Kidney capillary endothelial cell (primary cell): Measurements from ENCODE around the gene DMRTC2.
"Not testable (repeated sequence)": the region's sequence is repeated elsewhere in the genome, so short reads cannot be mapped to it uniquely, and the experiment has no call there.

ENCODE experiments used
- DNase-seq: peaks from one replicate; pipeline ENCODE4 v3.0.0-alpha.2; 2018; ENCODE audit warnings: low spot score

Gene DMRTC2

DNA sequence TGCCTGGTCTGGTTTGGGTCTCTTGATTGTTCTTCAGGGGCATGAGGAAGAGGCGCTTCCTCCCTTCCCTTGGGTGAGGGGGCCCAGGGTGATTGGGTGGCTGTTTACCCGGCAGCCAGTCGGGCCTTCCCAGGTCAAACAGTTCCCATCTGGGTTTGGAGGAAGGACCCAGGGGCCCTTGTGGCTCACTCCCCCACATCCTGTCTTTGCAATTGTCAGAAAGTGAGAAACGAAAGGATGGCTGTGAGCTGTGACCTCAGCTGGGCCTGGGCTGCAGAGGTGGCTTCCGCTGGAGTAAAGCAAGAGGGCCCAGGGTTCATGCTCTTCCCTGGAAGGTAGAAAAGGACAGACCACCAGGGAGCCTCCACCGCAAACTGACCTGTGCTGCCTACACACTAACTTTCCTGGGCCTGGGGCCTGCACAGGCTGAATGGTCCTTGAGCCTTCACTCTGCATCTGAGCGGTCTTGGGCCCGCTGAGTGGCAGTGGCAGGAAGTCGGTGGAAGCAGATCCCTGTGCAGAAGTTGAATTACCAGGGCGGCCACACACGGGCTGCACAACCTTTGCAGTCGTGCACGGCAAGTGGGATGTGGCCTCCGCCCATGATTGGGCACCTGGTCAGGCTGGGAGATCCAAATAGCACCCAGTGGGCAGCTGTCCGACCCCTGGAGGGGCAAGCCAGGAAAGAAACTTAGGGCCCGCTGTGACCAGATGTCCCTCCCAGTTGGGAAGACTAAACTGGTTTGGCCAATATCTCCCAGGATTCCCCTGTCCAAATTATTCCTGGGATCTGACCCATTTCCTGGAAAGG is 26.9 kb downstream of the DMRTC2 start:
- DNase-seq: no peak

- no peak for DNase-seq
Observed at GRCh38 chr19:41872384-41872774, 27.5 kb downstream of the DMRTC2 start.

DNA sequence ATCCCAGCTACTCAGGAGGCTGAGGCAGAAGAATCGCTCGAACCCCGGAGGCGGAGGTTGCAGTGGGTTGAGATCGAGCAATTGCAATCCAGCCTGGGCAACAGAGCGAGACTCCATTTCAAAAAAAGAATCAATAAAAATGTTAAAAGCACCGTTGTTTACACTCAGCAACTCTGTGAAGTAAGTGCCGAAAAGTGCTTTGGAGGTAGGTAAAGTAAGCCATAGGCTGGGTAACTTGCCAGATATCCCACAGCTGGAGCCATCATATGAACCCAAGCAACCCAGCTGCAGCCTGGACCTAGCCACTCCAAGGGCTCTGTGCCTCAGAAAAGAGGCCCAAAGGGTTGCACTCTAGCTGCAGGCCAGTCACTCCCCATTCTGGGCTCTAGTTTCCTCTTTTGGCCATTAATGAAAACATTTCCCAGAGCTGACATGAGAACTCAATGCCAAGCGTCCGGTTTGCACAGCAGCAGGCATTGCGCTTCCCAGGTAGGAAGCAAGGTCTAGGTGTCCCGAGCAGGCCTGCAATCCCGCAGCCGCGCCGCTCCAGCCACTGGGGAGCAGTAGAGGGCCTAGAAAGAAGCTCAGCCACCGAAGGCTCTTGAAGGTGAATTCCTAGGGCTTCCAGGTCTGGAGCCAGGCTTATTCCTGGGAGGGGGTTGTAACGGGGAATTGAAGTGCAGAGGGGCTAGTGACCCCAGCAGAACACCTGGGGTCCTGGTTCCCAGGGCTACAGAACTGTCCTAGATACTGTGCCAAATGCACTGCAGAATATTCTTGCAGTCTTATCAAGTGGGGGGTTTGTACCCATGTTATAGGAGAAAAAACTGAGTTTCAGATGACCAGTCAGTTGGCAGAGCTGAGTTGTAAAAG is 28.2 kb downstream of the DMRTC2 start:
- DNase-seq: no peak

DNA sequence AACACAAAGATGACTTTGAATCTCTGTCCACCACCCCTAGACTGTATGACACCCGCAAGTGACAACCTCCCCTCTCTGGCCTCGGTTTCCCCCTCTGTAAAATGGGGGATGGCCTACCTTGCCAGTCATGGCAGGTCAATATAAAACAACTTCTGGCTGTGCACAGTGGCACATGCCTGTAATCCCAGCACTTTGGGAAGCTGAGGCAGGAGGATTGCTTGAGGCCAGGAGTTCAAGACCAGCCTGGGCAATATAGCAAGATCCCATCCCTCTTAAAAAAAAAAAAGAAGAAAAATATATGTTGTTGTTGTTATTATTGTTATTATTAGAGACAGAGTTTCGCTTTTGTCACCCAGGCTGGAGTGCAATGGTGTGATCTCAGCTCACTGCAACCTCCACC is 31.1 kb downstream of the DMRTC2 start:
- not testable (repeated sequence) for DNase-seq

DNA sequence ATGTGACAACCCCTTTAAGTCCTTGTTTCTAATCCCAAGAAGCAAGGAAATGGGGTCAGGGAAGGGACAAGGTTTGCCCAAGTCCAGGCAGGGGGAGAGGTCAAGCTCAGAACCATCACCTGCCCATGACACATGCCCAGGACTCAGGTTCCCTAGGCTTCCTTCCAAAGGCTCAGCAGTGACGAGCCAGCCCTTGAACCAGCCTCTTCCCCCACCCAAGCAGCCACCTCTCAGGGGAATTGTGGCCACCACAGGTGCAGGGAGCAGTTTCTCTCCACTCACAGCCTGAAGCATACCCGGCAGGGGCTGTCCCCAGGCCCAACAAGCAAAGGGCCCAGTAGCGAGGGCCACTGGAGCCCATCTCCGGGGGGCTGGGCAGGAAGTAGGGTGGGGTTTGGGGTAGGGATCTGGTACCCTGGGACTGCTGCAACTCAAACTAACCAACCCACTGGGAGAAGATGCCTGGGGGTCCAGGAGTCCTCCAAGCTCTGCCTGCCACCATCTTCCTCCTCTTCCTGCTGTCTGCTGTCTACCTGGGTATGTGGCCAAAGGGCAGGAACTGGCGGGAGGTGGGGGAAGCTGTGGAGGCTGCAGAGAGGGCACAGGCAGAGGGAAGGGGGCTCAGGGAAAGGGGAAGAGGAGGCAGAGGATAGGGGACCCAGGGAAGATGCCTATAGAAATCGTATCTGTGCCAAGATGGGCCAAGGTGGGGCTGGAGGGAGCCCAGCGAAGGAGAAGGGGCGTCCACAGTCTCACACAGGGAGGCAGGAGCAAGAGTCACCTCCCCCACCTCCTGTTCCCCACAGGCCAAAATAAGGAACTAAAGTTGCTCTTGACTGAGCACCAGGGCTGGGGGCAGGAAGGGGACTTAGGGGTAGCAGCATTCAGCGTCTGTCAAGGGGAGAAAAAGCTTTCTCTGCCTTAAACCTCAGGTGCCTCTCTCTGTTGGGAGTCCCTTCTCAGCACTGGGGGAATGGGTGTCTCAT is 32.3 kb downstream of the DMRTC2 start, which contains the start of gene CD79A:
Gene CD79A, plus strand, starts transcription at position 433 of the 986 bp plus-strand sequence. Its CDS starts 26 bp downstream, at position 459.
- DNase-seq: no peak

DNA sequence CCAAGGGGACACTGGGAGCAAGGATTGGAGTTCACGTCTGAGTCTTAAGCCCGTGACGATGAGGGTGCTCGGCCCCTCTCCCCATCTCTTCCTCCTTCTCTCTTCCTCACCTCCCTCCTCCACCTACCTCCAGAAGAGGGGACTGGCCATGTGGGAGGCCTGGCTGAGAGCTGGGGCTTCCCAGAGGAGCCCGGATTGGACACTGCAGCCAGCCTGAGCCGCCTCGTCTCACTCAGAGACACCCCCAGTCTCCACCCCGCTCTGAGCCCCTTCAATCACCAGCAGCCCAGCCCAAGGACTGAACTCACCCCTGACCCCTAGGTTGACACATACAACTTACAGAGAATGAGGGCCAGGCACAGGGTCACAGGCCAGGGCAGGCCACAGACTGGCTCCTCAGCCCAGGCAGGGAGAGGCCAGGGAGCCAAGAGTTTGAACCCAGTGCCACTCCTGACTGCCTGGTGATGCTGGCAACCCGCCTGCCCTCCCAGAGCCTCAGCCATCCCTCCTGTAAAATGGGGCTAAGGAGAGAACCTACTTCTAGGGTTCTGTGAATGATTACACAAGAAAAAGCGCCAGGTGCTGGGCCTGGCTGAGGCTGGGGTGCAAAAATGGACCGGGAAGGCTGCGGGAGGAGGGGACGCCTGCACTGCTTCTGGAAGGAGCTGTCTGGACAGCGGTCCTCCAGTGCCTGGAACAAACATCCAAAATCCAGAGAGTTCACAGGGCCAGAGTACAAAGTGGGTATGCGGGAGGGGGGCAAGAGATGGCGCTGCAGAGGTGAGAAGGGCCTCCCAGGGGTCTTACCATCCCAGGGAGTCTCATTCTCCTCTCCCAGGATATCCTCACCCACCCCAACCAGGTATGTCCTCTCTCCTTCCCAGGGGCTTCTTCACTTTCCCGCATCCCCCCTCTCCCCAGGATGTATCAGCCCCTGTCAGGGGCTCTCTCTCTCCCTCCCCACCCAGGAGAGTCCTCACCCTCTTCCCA is 33.4 kb downstream of the DMRTC2 start:
- no peak for DNase-seq

DNA sequence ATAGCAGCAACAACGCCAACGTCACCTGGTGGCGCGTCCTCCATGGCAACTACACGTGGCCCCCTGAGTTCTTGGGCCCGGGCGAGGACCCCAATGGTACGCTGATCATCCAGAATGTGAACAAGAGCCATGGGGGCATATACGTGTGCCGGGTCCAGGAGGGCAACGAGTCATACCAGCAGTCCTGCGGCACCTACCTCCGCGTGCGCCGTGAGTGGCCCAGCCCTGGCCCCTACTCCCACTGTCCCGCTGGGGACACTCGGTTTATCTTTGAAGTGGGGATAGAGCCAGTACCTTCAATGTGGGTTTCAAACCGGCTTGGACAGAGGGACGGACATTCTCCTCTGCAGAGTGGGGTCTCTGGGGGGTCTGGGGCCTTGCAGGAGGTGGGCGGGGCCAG is 34.2 kb downstream of the DMRTC2 start:
- no peak for DNase-seq

DNA sequence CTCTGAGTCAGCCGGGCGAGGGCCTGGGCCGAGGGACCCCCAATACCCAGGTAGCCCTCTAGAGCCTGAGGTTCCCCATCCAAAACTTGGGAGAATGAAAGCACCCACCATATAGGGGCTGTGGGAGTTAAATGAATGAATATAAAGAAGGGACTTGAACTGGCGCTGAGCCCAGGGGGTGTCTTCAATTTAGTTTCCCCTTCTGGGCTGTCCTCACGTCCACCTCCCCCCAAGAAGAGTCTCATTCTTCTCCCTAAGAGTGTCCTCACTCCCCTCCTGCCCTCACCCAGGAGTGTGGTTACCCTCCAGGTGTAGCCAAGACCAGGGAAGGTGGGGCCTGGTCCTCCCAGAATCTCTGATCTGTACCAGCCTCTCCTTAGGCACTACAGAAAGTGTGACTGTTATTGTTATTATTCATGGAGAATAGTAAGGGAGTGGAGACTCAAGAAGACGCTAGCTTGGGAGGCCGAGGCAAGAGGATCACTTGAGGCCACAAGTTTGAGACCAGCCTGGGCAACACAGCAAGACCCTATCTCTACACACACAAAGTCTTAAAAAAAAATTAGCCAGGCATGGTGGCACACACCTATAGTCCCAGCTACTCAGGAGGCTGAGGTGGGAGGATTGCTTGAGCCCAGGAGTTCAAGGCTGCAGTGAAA is 35.0 kb downstream of the DMRTC2 start:
- no peak for DNase-seq

GRCh38 chr19:41880329-41880708 is 35.5 kb downstream of the DMRTC2 start:
- no peak for DNase-seq

DNA sequence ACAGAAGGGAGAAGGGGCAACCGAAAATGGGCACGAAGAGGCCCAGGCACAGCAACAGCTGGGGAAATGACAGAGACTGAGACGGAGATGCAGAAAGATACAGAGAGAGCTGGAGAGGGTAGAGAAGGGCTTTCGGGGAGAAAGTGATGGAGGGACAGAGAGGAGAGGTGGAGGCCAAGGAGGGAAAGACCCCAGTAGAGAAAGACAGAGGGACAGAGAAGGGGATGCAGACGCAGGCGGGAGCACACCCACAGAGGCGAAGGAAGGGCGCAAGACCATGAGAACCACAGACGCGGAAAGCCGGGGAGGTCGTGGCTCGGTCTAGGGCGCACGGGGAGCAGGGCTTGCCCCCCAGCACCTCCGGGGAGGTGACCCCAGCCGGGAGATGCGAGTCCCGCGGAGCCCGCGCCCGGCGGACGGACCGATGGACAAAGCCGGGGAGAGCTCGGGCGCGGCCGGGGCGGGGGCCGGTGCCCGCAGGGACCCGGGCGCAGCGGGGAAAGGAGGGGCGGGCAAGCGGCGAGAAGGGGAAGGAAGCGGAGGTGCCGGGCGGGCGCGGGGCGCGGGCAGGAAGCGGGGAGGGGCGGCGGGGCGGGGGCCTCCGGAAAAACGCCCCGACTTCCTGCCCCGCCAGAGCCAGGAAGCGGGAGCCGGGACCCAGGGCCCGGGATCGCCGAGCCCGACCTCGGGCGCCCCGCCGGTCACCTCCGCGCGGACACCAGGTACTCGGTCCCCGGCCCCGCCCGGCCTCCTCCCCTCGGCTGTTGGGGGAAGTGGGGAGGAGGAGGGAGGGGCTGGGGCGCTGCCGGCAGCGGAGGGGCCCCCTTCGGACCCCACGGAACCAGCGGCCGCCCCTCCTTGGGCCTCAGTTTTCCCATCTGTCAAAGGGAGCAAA is 38.0 kb downstream of the DMRTC2 start, which contains the start of gene ARHGEF1:
Gene ARHGEF1, plus strand, starts transcription at position 617 of the 895 bp plus-strand sequence. CDS start 4,899 bp downstream, outside the sequence.
- DNase-seq: peak; percentile 55

- DNase-seq: no peak
Observed at GRCh38 chr19:41883463-41883820, 38.6 kb downstream of the DMRTC2 start.

DNA sequence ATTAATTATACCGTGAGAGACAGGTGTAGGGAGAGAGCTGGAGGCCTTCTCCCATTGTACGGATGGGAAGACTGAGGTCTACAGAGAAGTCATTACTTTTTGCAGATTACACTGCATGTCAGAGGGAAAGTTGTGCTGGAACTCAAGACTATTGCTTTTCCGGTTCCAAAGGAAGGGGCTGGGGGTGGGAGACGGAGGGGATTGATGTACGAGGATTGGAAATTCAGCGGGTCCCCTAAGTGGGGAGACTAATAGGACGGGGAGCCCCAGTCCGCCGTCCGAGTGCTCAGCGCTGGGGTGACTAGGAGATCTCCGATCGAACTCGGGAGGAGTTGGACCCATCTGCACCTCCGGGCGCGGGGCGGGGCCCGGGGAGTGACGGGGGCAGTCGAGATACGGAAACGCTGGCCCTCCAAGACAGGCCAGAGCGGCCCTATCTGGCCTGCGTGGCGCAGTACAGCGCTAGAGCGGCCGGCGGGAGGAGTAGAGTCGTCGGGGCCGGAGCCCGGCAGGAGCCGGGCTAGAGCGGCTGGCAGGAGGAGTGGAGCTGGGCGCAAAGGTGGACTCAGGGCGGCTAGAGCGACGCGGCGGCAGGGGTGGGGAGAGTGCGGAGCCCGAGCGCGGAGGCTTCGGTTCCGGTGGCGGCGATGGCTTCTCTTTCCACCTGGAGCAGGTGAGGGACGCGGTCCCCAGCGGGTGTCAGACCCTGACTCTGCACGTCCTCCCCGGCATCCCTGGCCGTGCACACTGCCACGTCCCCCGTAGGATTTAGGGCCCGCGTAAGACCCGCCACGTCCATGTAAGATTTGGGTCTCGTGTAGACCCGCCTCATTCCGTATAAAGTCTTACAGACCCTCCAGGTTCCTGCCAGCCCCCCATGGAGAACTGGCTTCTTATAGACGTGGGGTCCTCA is 39.2 kb downstream of the DMRTC2 start:
- DNase-seq: peak; percentile 93

DNA sequence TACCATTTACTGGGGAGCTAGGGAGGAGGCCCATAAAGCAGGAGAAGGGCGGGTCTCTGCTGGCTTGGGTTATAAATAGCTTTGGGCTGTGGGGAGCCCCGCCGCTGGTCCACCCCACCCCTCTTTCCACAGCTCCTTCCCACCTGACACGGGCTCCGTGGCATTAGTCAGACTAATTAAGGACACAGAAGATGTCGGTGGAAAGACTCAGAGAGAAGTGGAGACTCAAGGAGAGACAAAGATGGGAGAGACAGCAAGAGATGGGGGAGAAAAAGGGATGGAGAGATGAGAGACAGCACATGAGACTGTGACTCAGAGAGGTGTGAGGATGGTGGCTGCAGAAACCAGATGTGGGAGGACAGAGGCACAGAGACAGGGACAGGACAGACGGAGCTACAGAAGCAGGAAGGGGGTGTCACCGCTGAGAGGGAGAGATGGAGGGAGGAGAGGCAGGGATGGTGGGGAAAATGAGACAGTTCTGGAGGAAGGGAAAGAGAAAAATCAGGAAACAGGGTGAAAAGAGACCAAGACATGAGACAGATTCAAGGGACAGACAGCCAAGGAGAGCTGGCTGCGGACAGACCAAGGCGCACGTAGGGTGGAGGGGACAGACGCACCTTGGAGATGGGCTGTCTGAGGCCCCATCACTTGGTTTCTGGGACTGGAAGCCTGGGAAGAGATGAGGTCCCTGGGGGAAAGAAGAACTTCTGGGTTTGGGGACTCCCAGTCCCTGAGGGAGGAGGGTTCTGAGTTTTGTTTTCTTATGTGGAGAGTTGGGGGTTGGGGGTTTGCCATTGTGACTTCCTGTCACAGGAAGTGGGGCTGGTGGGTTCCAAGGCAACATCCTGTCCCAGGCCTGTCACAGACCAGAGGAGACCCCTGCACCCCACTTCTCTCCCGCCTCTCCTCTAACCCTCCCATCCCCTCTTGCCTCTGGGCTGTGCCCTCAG is 42.2 kb downstream of the DMRTC2 start:
- DNase-seq: no peak

- no peak for DNase-seq
Observed at GRCh38 chr19:41887711-41888382, 43.0 kb downstream of the DMRTC2 start.

DNA sequence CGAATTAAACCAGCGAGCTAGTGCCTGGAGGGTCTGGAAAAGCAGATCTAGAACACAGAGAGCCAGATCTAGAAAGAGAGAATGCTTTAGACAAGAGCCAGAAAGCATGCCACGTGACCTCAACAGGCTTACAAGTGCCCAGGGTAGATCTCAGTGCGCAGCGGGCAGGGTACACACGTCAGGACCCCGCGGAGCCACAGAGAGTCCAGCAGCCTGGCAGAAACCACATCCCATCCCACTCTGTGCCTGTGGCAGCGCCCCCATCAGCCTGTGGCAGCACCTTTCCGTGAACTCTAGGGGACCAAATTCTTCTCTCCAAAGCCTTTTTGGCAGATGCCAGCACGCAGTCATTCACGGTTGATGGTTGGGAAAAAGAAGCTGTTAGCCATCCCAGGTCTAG is 44.1 kb downstream of the DMRTC2 start:
- no peak for DNase-seq

DNA sequence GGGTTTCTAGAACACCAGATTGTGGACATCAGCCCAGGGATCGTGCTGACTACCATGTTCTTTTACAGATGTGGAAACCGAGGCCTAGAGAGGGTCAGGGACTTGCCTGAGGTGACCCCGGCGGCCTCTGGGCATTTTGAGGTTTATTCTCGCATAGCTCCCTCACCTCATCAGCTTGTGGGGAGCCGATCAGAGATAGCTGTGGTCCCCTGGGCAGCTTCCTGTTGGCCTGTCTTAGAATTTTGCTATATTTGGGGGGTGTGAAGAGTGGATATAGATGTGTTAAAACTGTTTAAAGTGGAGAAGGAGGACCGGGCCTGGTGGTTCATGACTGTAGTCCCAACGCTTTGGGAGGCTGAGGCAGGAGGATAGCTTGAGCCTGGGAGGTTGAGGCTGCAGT is 45.1 kb downstream of the DMRTC2 start:
- DNase-seq: no peak
